HCT116 (cell line): ENCODE measurements around the gene ROCK2. TPM values are rescaled to one million over a fixed set of nuclear protein-coding genes. Genes with fewer than 3 reads are reported as not detected.

ENCODE experiments used
- ATAC-seq: fragments of 200-7000 bp; cut with Tn5 transposase; 2 replicates; pipeline ENCODE4 v1.9.1; 2020; ENCODE audit warnings: mild to moderate bottlenecking, moderate library complexity
- BruUV-seq: library from RNA; stranded (reverse); fragments of 400-500 nt; replicated peaks from 2 replicates; lab custom pipeline; 2021; lab: Mats Ljungman, UMichigan
- CTCF ChIA-PET: fragments of 300-600 bp; sonication (Branson Sonifier 250); formaldehyde crosslinking; loops from one replicate; lab custom pipeline; 2021; ENCODE audit warnings: antibody characterized with exemption; lab: Charles Lee
- POLR2A ChIA-PET: fragments of 300-600, 350-600 bp; sonication (Branson Sonifier 250); formaldehyde crosslinking; loops from one replicate; lab custom pipeline; 2021; ENCODE audit warnings: antibody characterized with exemption; lab: Charles Lee
- RAD21 ChIA-PET, 2 experiments: fragments of 300-600 bp; sonication (Branson Sonifier 250); formaldehyde crosslinking; loops; one replicate each; lab custom pipeline; 2023; ENCODE audit warnings: low total read pairs in 2 of 2; ENCODE audit not compliant: uncharacterized antibody in 2 of 2, unreplicated experiment in 2 of 2, low non-redundant PET in 1 of 2; lab: Charles Lee
- DNase-seq: peaks from one replicate; pipeline ENCODE4 v3.0.0-alpha.2; 2010; ENCODE audit warnings: low read depth, low spot score
- H2AFZ ChIP-seq: fragments of 200-600 bp; shearing (Covaris generic), sonication (generic); 2 replicates; pipeline ENCODE4 v1.6.1; 2017; ENCODE audit warnings: low read depth, mixed run types, mixed read lengths, antibody characterized with exemption, low read length; ENCODE audit not compliant: poor library complexity, severe bottlenecking
- H3K27ac ChIP-seq: 2 replicates; pipeline ENCODE4 v1.5.1; 2012; ENCODE audit warnings: low read depth, low read length
- H3K27me3 ChIP-seq: fragments of 200-600 bp; sonication (generic); 2 replicates; pipeline ENCODE4 v1.6.1; 2016; ENCODE audit warnings: mixed run types, low read length, mixed read lengths; ENCODE audit not compliant: insufficient read depth
- H3K36me3 ChIP-seq, 2 experiments: fragments of 200-500 bp in 1 of 2; fragments of 200-600 bp in 1 of 2; sonication (Bioruptor generic) in 1 of 2; sonication (generic) in 1 of 2; 2 replicates each; pipeline versions ENCODE4 v1.5.1 to v1.6.1; 2014 to 2016; ENCODE audit warnings: low read length in 2 of 2, inconsistent platforms in 1 of 2, mixed read lengths in 1 of 2, mixed run types in 1 of 2; ENCODE audit not compliant: insufficient read depth in 2 of 2, control insufficient read depth in 1 of 2
- H3K4me1 ChIP-seq, 2 experiments: fragments of 200-600 bp in 1 of 2; sonication (generic) in 1 of 2; 2 replicates each; pipeline versions ENCODE4 v1.5.1 to v1.6.1; 2012 to 2017; ENCODE audit warnings: low read length in 2 of 2, inconsistent platforms in 1 of 2, mild to moderate bottlenecking in 1 of 2, mixed read lengths in 1 of 2, mixed run types in 1 of 2, moderate library complexity in 1 of 2; ENCODE audit not compliant: insufficient read depth in 2 of 2, control insufficient read depth in 1 of 2
- H3K4me2 ChIP-seq: fragments of 200-600 bp; sonication (generic); 2 replicates; pipeline ENCODE4 v1.6.1; 2017; ENCODE audit warnings: mixed run types, low read length, mixed read lengths
- H3K4me3 ChIP-seq, 2 experiments: fragments of 200-600 bp in 1 of 2; sonication (generic) in 1 of 2; replicated peaks in 1 of 2; 2 replicates each; pipeline ENCODE4 v1.5.1; 2011 to 2016; ENCODE audit warnings: low read length in 2 of 2, control low read depth in 1 of 2, low read depth in 1 of 2, mild to moderate bottlenecking in 1 of 2, mixed read lengths in 1 of 2, mixed run types in 1 of 2
- H3K79me2 ChIP-seq: fragments of 200-600 bp; sonication (generic); 2 replicates; pipeline ENCODE4 v1.6.1; 2017; ENCODE audit warnings: mild to moderate bottlenecking, mixed run types, low read length, moderate library complexity, mixed read lengths; ENCODE audit not compliant: insufficient read depth
- H3K9ac ChIP-seq: fragments of 200-600 bp; sonication (generic); 2 replicates; pipeline ENCODE4 v1.6.1; 2016; ENCODE audit warnings: low read length, mixed read lengths
- H3K9me2 ChIP-seq: fragments of 200-600 bp; sonication (generic), shearing (Covaris generic); 2 replicates; pipeline ENCODE4 v1.6.1; 2017; ENCODE audit warnings: mixed run types, mild to moderate bottlenecking, moderate library complexity; ENCODE audit not compliant: insufficient read depth
- H3K9me3 ChIP-seq, 2 experiments: fragments of 200-500 bp in 1 of 2; fragments of 200-600 bp in 1 of 2; sonication (Bioruptor generic) in 1 of 2; sonication (generic) in 1 of 2; 2 replicates each; pipeline ENCODE4 v1.6.1; 2014 to 2017; ENCODE audit warnings: low read length in 2 of 2, mixed read lengths in 2 of 2, inconsistent platforms in 1 of 2, low read depth in 1 of 2, mild to moderate bottlenecking in 1 of 2, mixed run types in 1 of 2, moderate library complexity in 1 of 2; ENCODE audit not compliant: control insufficient read depth in 1 of 2, insufficient read depth in 1 of 2
- H4K20me1 ChIP-seq: fragments of 200-600 bp; sonication (generic), shearing (Covaris generic); 2 replicates; pipeline ENCODE4 v1.6.1; 2017; ENCODE audit warnings: mixed run types, mild to moderate bottlenecking, moderate library complexity; ENCODE audit not compliant: insufficient read depth
- ATF3 ChIP-seq: IDR thresholded peaks from 2 replicates; pipeline ENCODE4 v1.6.1; 2012
- CEBPB ChIP-seq: IDR thresholded peaks from 2 replicates; pipeline ENCODE4 v1.6.1; 2012; ENCODE audit warnings: low read depth
- CTCF ChIP-seq, 3 experiments: fragments of 200-600 bp in 1 of 3; sonication (generic) in 1 of 3; IDR thresholded peaks in 2 of 3; conservative IDR thresholded peaks in 1 of 3; 2 replicates each; pipeline ENCODE4 v1.5.1; 2012 to 2017; ENCODE audit warnings: low read depth in 2 of 3, low read length in 2 of 3, antibody characterized with exemption in 1 of 3, borderline replicate concordance in 1 of 3, control low read depth in 1 of 3, mild to moderate bottlenecking in 1 of 3, mixed read lengths in 1 of 3, mixed run types in 1 of 3, moderate library complexity in 1 of 3; ENCODE audit not compliant: insufficient read depth in 1 of 3
- ELF1 ChIP-seq: IDR thresholded peaks from 2 replicates; pipeline ENCODE4 v1.6.1; 2012; ENCODE audit warnings: low read depth, borderline replicate concordance
- EZH2phosphoT487 ChIP-seq: fragments of 200-600 bp; IDR thresholded peaks from 2 replicates; pipeline ENCODE4 v1.6.1; 2018; ENCODE audit warnings: antibody characterized with exemption, borderline replicate concordance
- JUND ChIP-seq: IDR thresholded peaks from 2 replicates; pipeline ENCODE4 v1.6.1; 2012
- MAX ChIP-seq: IDR thresholded peaks from 2 replicates; pipeline ENCODE4 v1.6.1; 2012
- POLR2A ChIP-seq: IDR thresholded peaks from 2 replicates; pipeline ENCODE4 v1.7.0; 2011; ENCODE audit warnings: borderline replicate concordance; ENCODE audit not compliant: insufficient read depth, insufficient read length; ENCODE audit errors: extremely low read depth
- POLR2AphosphoS5 ChIP-seq: IDR thresholded peaks from 2 replicates; pipeline ENCODE4 v1.6.1; 2011; ENCODE audit warnings: mild to moderate bottlenecking, low read depth, low read length, moderate library complexity
- RAD21 ChIP-seq: IDR thresholded peaks from 2 replicates; pipeline ENCODE4 v1.6.1; 2012; ENCODE audit warnings: low read depth, mild to moderate bottlenecking
- REST ChIP-seq: IDR thresholded peaks from 2 replicates; pipeline ENCODE4 v1.6.1; 2012; ENCODE audit warnings: low read depth
- SIN3A ChIP-seq: IDR thresholded peaks from 2 replicates; pipeline ENCODE4 v1.6.1; 2012; ENCODE audit warnings: low read depth
- SP1 ChIP-seq: IDR thresholded peaks from 2 replicates; pipeline ENCODE4 v1.6.1; 2012; ENCODE audit warnings: low read depth
- SRF ChIP-seq: IDR thresholded peaks from 2 replicates; pipeline ENCODE4 v1.6.1; 2012; ENCODE audit warnings: low read depth
- TCF7L2 ChIP-seq: IDR thresholded peaks from 2 replicates; pipeline ENCODE4 v1.7.0; 2011; ENCODE audit warnings: borderline replicate concordance, inconsistent platforms; ENCODE audit not compliant: insufficient read depth, insufficient read length; ENCODE audit errors: extremely low read depth
- ZBTB33 ChIP-seq: IDR thresholded peaks from 2 replicates; pipeline ENCODE4 v1.6.1; 2011; ENCODE audit warnings: mild to moderate bottlenecking, low read length, moderate library complexity; ENCODE audit not compliant: insufficient replicate concordance; ENCODE audit errors: extremely low read depth
- ZFX ChIP-seq: fragments of 450-650 bp; IDR thresholded peaks from 2 replicates; pipeline ENCODE4 v1.6.1; 2017
- ZNF274 ChIP-seq: fragments of 200-500 bp; sonication (Bioruptor generic); IDR thresholded peaks from 2 replicates; pipeline ENCODE4 v1.6.1; 2014; ENCODE audit warnings: mild to moderate bottlenecking, low read depth, low read length, inconsistent platforms
- intact Hi-C: fragments of 100-400 bp; cut with micrococcal nuclease; formaldehyde crosslinking; loops from 2 replicates; pipeline ENCODE4 v1.10.0; 2022
- total RNA-seq: library from RNA; stranded (reverse); gene quantifications from one replicate; pipeline ENCODE4 v1.2.1, GENCODE V29; 2021; ENCODE audit not compliant: unreplicated experiment

Gene ROCK2
- total RNA-seq, 1 experiment from 2014 or later, result 48.0 TPM

- Histone ChIP-seq H3K4me3 (peak overlapping the region; percentile 81 to 92), H3K9ac (peak overlapping the region; percentile 85), H3K27me3 (no peaks in the 10 kb centered on the region), H3K9me2 (no peaks in the 10 kb centered on the region), H4K20me1 (peaks cover 20% of the 10 kb centered on the region; the same call in 1 of the 2 replicates), H2AFZ (no peak overlapping the region), H3K4me1 (peaks cover 41 to 47% of the 10 kb centered on the region in 2 experiments), H3K79me2 (peaks cover 63% of the 10 kb centered on the region), H3K9me3 (no peaks in the 10 kb centered on the region), H3K4me2 (peak overlapping the region; percentile 75), H3K36me3 (no peaks in the 10 kb centered on the region), H3K27ac (peak overlapping the region; percentile 95)
- RAD21 ChIA-PET, result interaction anchor here (0.5 to 1.0 kb wide), 4 partner anchors 11 to 210 kb away, joined by 3 to 4 read pairs (median 3); a partner anchor contains a TSS
- ATAC-seq (0 out of 2 replicates have a peak, but pooled peaks have one; percentile 12), DNase-seq (peak; percentile 34)
- CTCF ChIA-PET, result no interaction called here
- POLR2A ChIA-PET, result no interaction called here
- BruUV-seq, result TSS peak; percentile 50
- intact Hi-C loops, result no loop called here
- no peak for TF ChIP-seq EZH2phosphoT487
- TF ChIP-seq POLR2A, result no peak
- TF ChIP-seq SIN3A, result no peak; the same call in 1 of the 2 replicates
- TF ChIP-seq JUND, result no peak
- no peak for TF ChIP-seq ZNF274
- TF ChIP-seq RAD21, result no peak; the same call in 1 of the 2 replicates
- TF ChIP-seq SRF, result no peak
- TF ChIP-seq REST, result no peak
- 0 out of 2 replicates have a peak, but pooled peaks have one; percentile 11 for TF ChIP-seq MAX
- TF ChIP-seq TCF7L2, result peak; percentile 22
- TF ChIP-seq ELF1, result no peak
- TF ChIP-seq CEBPB, result peak; percentile 81
- no peak for TF ChIP-seq ZFX
- no peak for TF ChIP-seq CTCF (IDR thresholded peaks at IDR 0.05 in 2 of 3, conservative IDR thresholded peaks at IDR 0.05 in 1 of 3; ENCODE audit: borderline replicate concordance in 1 of 3, insufficient read depth in 1 of 3, low read depth in 2 of 3, low read length in 2 of 3)
- TF ChIP-seq ATF3, result no peak
- TF ChIP-seq ZBTB33, result no peak
- peak; percentile 30; the same call in 1 of the 2 replicates for TF ChIP-seq POLR2AphosphoS5
- no peak for TF ChIP-seq SP1
Observed at GRCh38 chr2:11342551-11343367, 1.7 kb downstream of the ROCK2 start.
